ENCODE results near the gene XIST.
A peak's percentile ranks its signal among the peaks of the same experiment; 100 is the strongest.

XIST gene

GRCh38 chrX:73850124-73851013, 2.1 kb downstream of the XIST start:
- Histone ChIP-seq H3K36me3 (ENCODE audit: control insufficient read depth in 2 of 2, insufficient read depth in 1 of 2, low read length in 2 of 2) (peaks cover 34 to 50% of the 10 kb centered on the region in 2 experiments), H3K4me3 (ENCODE audit: low read depth, low read length) (peak overlapping the region; percentile 79), H3K4me1 (ENCODE audit: control insufficient read depth, insufficient read depth, low read length) (no peaks in the 10 kb centered on the region), H3K27ac (ENCODE audit: extremely low read depth, low read depth, low read length) (peak overlapping the region; percentile 99), H3K9me3 (ENCODE audit: control insufficient read depth, insufficient read depth, low read depth, low read length) (no peaks in the 10 kb centered on the region)
- POLR2A ChIA-PET: interaction anchor here (0.6 to 6.3 kb wide), 15 partner anchors 10 to 207 kb away, joined by 3 to 82 read pairs (median 6); no protein-coding TSS in a partner anchor
- CTCF ChIA-PET: interaction anchor here (1.1 to 6.9 kb wide), 2 partner anchors 66 to 166 kb away, joined by 3 to 176 read pairs; no protein-coding TSS in a partner anchor
- no peak for TF ChIP-seq ZNF169 (tag by site-specific recombination; IDR thresholded peaks at IDR 0.05)
- TF ChIP-seq ZNF768 (tag by site-specific recombination; IDR thresholded peaks at IDR 0.05): no peak
- TF ChIP-seq ZNF549 (tag by site-specific recombination; IDR thresholded peaks at IDR 0.05): no peak
- TF ChIP-seq HOXD13 (CRISPR knock-in tag; IDR thresholded peaks at IDR 0.05; ENCODE audit: borderline replicate concordance): no peak
- no peak for TF ChIP-seq ZNF274 (IDR thresholded peaks at IDR 0.05; ENCODE audit: low read length)
- TF ChIP-seq ZNF274 (tag by site-specific recombination; IDR thresholded peaks at IDR 0.05; ENCODE audit: borderline replicate concordance): no peak
- TF ChIP-seq ZNF175 (tag by site-specific recombination; IDR thresholded peaks at IDR 0.05): no peak
- peak; percentile 12; the same call in 1 of the 2 replicates for TF ChIP-seq ZNF76 (tag by site-specific recombination; IDR thresholded peaks at IDR 0.05; ENCODE audit: borderline replicate concordance, low read depth)
- TF ChIP-seq ZIC2 (tag by site-specific recombination; IDR thresholded peaks at IDR 0.05): no peak
- TF ChIP-seq ZNF777 (tag by site-specific recombination; IDR thresholded peaks at IDR 0.05; ENCODE audit: borderline replicate concordance): no peak
- TF ChIP-seq KLF17 (tag by site-specific recombination; IDR thresholded peaks at IDR 0.05): no peak
- no peak for TF ChIP-seq ZNF514 (tag by site-specific recombination; IDR thresholded peaks at IDR 0.05)
- no peak for TF ChIP-seq ZNF664 (tag by site-specific recombination; IDR thresholded peaks at IDR 0.05)
- no peak for TF ChIP-seq ZNF362 (tag by site-specific recombination; IDR thresholded peaks at IDR 0.05)
- TF ChIP-seq ZBTB1 (tag by site-specific recombination; IDR thresholded peaks at IDR 0.05): no peak
- no peak for TF ChIP-seq ZNF521 (tag by site-specific recombination; IDR thresholded peaks at IDR 0.05)
- peak; percentile 60 for TF ChIP-seq GLIS2 (tag by site-specific recombination; IDR thresholded peaks at IDR 0.05)
- no peak for TF ChIP-seq ZNF560 (tag by site-specific recombination; IDR thresholded peaks at IDR 0.05; ENCODE audit: borderline replicate concordance)
- TF ChIP-seq KLF1 (tag by site-specific recombination; IDR thresholded peaks at IDR 0.05): no peak
- peak; percentile 12; the same call in 1 of the 2 replicates for TF ChIP-seq ZXDB (tag by site-specific recombination; IDR thresholded peaks at IDR 0.05)
- no peak for TF ChIP-seq SP2 (tag by site-specific recombination; IDR thresholded peaks at IDR 0.05)
- TF ChIP-seq ZNF350 (tag by site-specific recombination; IDR thresholded peaks at IDR 0.05): no peak
- TF ChIP-seq ZNF148 (tag by site-specific recombination; IDR thresholded peaks at IDR 0.05; ENCODE audit: borderline replicate concordance): no peak
- no peak for TF ChIP-seq ZNF132 (tag by site-specific recombination; IDR thresholded peaks at IDR 0.05; ENCODE audit: borderline replicate concordance)
- no peak; the same call in 1 of the 2 replicates for TF ChIP-seq FEZF1 (tag by site-specific recombination; IDR thresholded peaks at IDR 0.05)
- no peak for TF ChIP-seq ZNF558 (tag by site-specific recombination; IDR thresholded peaks at IDR 0.05)
- TF ChIP-seq SALL2 (tag by site-specific recombination; IDR thresholded peaks at IDR 0.05; ENCODE audit: borderline replicate concordance): no peak
- no peak for TF ChIP-seq PRDM2 (tag by site-specific recombination; IDR thresholded peaks at IDR 0.05; ENCODE audit: borderline replicate concordance)
